Osteoblast (primary cell): ENCODE results near the gene EZH1. TPM values are rescaled to one million over a fixed set of nuclear protein-coding genes. Genes with fewer than 3 reads are reported as not detected.

ENCODE experiments used
- DNase-seq: peaks from one replicate; pipeline ENCODE4 v3.0.0; 2011; ENCODE audit warnings: low spot score, mixed read lengths; ENCODE audit not compliant: insufficient read length; ENCODE audit errors: missing footprints
- H2AFZ ChIP-seq: 2 replicates; pipeline ENCODE4 v1.6.0; 2011; ENCODE audit warnings: mild to moderate bottlenecking, low read length
- H3K27ac ChIP-seq: 2 replicates; pipeline ENCODE4 v1.5.1; 2011; ENCODE audit warnings: mild to moderate bottlenecking, low read depth, low read length, moderate library complexity
- H3K27me3 ChIP-seq: 2 replicates; pipeline ENCODE4 v1.6.0; 2012; ENCODE audit warnings: mild to moderate bottlenecking, control low read depth, inconsistent platforms, low read length, moderate library complexity; ENCODE audit not compliant: insufficient read depth
- H3K36me3 ChIP-seq: 2 replicates; pipeline ENCODE4 v1.5.1; 2011; ENCODE audit warnings: mild to moderate bottlenecking, low read length, control low read depth, moderate library complexity; ENCODE audit not compliant: insufficient read depth
- H3K4me1 ChIP-seq: 2 replicates; pipeline ENCODE4 v1.5.1; 2011; ENCODE audit warnings: mild to moderate bottlenecking, low read length, control low read depth, moderate library complexity; ENCODE audit not compliant: insufficient read depth
- H3K4me2 ChIP-seq: 2 replicates; pipeline ENCODE4 v1.6.0; 2011; ENCODE audit warnings: mild to moderate bottlenecking, low read length; ENCODE audit not compliant: insufficient read depth
- H3K4me3 ChIP-seq: fragments of 200-600 bp; sonication (generic); 3 replicates; pipeline ENCODE4 v1.5.1; 2012; ENCODE audit warnings: mild to moderate bottlenecking, low read length, inconsistent platforms; ENCODE audit not compliant: insufficient read depth
- H3K79me2 ChIP-seq: 2 replicates; pipeline ENCODE4 v1.6.0; 2012; ENCODE audit warnings: mild to moderate bottlenecking, low read length, control low read depth, inconsistent platforms; ENCODE audit not compliant: insufficient read depth
- H3K9me3 ChIP-seq: 2 replicates; pipeline ENCODE4 v1.5.1; 2011; ENCODE audit warnings: low read depth, low read length, control low read depth
- H4K20me1 ChIP-seq: 2 replicates; pipeline ENCODE4 v1.6.0; 2012; ENCODE audit warnings: mild to moderate bottlenecking, low read length, control low read depth; ENCODE audit not compliant: insufficient read depth
- total RNA-seq: library from RNA; depleted of rRNA; stranded (reverse); fragments of >200 nt; gene quantifications from 2 replicates; pipeline ENCODE4 v1.2.3, GENCODE V29; 2012
- TF ChIP-seq, protein P1 (sequence below): IDR thresholded peaks from 2 replicates; pipeline ENCODE4 v1.5.1; 2011; ENCODE audit warnings: mild to moderate bottlenecking, low read depth, low read length, moderate library complexity; ENCODE audit errors: extremely low read depth

EZH1 gene
- total RNA-seq, 1 donor = 30.8 TPM

DNA sequence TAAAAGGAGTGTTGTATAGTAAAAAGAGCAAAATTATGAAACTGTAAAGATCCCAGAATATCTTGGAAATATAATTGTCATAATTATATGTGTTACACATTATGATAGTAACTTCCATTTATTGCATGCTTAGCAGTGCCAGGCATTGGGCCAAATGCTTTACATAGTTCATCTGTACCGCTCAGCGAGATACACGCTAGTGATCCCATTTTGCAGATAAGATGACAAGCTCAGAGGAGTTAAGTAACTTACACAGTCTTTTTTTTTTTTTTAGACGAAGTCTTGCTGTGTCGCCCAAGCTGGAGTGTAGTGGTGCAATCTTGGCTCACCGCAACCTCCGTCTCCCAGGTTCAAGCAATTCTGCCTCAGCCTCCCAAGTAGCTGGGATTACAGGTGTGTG, 6.8 kb upstream of the EZH1 start:
- peaks cover 6% of the 10 kb centered on the region for H3K4me1 ChIP-seq
- DNase-seq = no peak
- no peak overlapping the region for H3K4me2 ChIP-seq
- no peak overlapping the region for H3K4me3 ChIP-seq
- TF ChIP-seq, protein P1, sequence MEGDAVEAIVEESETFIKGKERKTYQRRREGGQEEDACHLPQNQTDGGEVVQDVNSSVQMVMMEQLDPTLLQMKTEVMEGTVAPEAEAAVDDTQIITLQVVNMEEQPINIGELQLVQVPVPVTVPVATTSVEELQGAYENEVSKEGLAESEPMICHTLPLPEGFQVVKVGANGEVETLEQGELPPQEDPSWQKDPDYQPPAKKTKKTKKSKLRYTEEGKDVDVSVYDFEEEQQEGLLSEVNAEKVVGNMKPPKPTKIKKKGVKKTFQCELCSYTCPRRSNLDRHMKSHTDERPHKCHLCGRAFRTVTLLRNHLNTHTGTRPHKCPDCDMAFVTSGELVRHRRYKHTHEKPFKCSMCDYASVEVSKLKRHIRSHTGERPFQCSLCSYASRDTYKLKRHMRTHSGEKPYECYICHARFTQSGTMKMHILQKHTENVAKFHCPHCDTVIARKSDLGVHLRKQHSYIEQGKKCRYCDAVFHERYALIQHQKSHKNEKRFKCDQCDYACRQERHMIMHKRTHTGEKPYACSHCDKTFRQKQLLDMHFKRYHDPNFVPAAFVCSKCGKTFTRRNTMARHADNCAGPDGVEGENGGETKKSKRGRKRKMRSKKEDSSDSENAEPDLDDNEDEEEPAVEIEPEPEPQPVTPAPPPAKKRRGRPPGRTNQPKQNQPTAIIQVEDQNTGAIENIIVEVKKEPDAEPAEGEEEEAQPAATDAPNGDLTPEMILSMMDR = no peak
- peaks cover 11% of the 10 kb centered on the region for H3K27me3 ChIP-seq
- no peaks in the 10 kb centered on the region for H3K79me2 ChIP-seq
- no peaks in the 10 kb centered on the region for H4K20me1 ChIP-seq
- no peaks in the 10 kb centered on the region for H3K9me3 ChIP-seq
- H3K27ac ChIP-seq = no peak overlapping the region
- no peaks in the 10 kb centered on the region for H3K36me3 ChIP-seq
- H2AFZ ChIP-seq = no peak overlapping the region

DNA sequence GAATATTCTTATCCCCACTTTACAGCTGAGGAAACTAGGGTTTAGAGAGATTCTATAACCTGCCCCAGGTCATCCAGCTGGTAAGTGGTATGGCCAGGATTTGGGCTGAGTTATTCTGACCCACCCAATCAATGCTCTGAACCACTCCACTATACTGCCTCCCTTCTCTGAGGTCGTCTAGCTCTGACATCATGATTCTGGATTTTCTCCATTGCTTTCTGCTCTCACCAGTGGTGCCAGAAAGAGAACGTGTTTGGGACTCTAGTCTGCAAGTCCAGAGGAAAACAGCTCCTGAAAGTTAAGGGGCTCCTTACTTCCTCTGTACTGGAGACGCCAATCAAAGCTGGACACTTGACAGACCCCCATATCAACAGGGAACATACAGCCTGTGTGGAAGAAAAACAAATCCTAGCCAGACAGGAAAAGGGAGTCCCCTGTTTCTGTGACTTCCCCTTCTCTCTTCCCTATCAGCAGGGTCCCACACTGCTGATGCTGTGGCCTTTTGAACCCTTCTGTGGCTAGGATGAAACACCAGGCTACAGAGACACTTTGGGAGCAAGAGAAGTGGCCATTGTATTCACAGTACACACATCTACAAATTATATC, 6.0 kb upstream of the EZH1 start:
- no peak overlapping the region for H3K27ac ChIP-seq
- no peaks in the 10 kb centered on the region for H3K9me3 ChIP-seq
- TF ChIP-seq, protein P1 = no peak
- no peak for DNase-seq
- H3K4me2 ChIP-seq = no peak overlapping the region
- no peaks in the 10 kb centered on the region for H3K36me3 ChIP-seq
- H2AFZ ChIP-seq = no peak overlapping the region
- H4K20me1 ChIP-seq = no peaks in the 10 kb centered on the region
- H3K79me2 ChIP-seq = no peaks in the 10 kb centered on the region
- peaks cover 6% of the 10 kb centered on the region for H3K4me1 ChIP-seq
- H3K4me3 ChIP-seq = no peak overlapping the region
- H3K27me3 ChIP-seq = peaks cover 11% of the 10 kb centered on the region

DNA sequence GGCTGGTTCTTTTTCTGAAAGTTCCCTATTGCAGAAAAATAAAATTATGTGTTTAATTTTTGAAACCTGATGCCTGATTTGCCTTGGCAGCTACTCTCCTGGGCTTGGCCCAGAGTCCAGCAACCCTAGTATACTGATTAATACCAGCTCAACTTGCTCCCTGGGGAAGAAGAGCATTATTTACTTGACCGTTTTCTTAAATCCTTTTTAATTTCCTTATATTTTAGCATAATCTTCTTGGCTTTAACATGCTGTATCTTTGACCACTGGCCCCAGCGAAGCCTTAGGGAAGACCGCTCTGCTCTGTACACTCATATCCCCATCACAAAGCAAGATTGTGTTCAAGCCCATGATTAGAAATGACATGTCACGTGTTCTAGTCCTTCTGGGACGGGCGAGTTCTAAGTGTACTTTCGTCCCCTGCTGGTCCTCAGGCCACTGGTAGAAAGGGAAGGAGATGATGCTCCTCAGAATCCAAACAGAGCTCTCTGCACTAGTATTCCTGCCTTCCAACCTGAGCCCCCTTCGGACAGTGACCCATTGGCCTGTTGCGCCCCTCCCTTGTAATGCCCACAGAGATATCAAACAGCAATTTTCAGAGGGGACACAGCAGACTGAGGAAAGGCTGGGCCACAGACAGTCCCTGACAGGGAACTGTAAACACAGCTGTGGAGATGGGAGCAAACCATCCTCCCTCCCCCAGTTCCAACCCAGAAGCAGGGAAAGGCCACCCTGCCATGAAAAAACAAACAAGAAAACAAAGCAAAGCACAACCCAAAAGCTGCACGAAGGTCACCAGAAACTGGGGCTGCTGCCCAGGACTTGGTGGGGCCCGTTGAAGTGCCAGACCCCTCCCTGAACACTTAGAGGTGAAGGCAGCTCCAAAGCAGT, 4.3 kb upstream of the EZH1 start:
- peaks cover 11% of the 10 kb centered on the region for H3K4me1 ChIP-seq
- H3K36me3 ChIP-seq = no peaks in the 10 kb centered on the region
- no peak overlapping the region for H3K4me2 ChIP-seq
- DNase-seq = no peak
- H3K79me2 ChIP-seq = peaks cover 3% of the 10 kb centered on the region
- no peak overlapping the region for H3K27ac ChIP-seq
- no peak overlapping the region for H2AFZ ChIP-seq
- peaks cover 7% of the 10 kb centered on the region for H3K27me3 ChIP-seq
- TF ChIP-seq, protein P1 = no peak
- H3K9me3 ChIP-seq = no peaks in the 10 kb centered on the region
- no peaks in the 10 kb centered on the region for H4K20me1 ChIP-seq
- H3K4me3 ChIP-seq = no peak overlapping the region

DNA sequence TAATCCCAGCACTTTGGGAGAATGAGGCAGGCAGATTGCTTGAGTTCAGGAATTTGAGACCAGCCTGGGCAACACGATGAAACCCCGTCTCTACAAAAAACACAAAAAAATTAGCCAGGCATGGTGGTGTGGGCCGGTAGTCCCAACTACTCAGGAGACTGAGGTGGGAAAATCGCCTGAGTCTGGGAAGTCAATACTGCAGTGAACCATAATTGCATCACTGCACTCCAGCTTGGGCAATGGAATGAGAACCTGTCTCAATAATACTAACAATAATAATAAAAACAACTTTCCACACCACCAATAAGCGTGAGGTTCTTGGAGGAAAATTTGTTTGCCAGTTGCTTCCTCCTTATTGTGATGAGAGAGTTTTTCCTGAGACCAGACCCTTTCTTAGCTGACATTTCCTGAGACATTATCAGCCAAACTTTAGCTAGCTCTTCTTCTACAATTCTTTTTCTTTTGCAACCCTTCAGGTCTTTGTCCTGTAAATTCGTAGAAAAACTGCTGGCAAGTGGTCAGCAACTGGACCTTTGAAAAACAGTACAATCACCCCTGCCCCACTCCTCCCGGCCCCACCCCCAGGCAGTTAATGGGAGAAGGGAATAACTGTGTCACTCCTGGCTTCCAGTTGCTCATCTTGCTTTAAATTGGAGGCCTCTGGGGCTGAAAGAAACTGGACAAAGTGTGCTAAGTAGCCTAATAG, 3.5 kb upstream of the EZH1 start:
- DNase-seq = no peak
- no peaks in the 10 kb centered on the region for H3K9me3 ChIP-seq
- no peak overlapping the region for H2AFZ ChIP-seq
- peaks cover 7% of the 10 kb centered on the region for H3K27me3 ChIP-seq
- H4K20me1 ChIP-seq = no peaks in the 10 kb centered on the region
- H3K4me3 ChIP-seq = no peak overlapping the region
- TF ChIP-seq, protein P1 = no peak
- peaks cover 11% of the 10 kb centered on the region for H3K79me2 ChIP-seq
- H3K36me3 ChIP-seq = no peaks in the 10 kb centered on the region
- H3K4me2 ChIP-seq = no peak overlapping the region
- no peak overlapping the region for H3K27ac ChIP-seq
- peaks cover 18% of the 10 kb centered on the region for H3K4me1 ChIP-seq
